PC-9 (cell line): Measurements from ENCODE around the gene KMT5C. TPM values are rescaled to one million over a fixed set of nuclear protein-coding genes. Genes with fewer than 3 reads are reported as not detected.

Experiments
- BruUV-seq: library from RNA; stranded (reverse); fragments of 400-500 nt; replicated peaks from 2 replicates; lab custom pipeline; 2021; lab: Mats Ljungman, UMichigan
- CTCF ChIA-PET: fragments of 300-600 bp; sonication (Branson Sonifier 250); formaldehyde crosslinking; loops from one replicate; lab custom pipeline; 2022; ENCODE audit warnings: antibody characterized with exemption; lab: Charles Lee
- POLR2A ChIA-PET: fragments of 300-600 bp; sonication (Branson Sonifier 250); formaldehyde crosslinking; loops from one replicate; lab custom pipeline; 2022; ENCODE audit warnings: antibody characterized with exemption; ENCODE audit not compliant: unreplicated experiment; lab: Charles Lee
- DNase-seq, 2 experiments: peaks; one replicate each; pipeline versions ENCODE4 v3.0.0 to v3.0.0-alpha.2; 2015 to 2022; ENCODE audit warnings: mixed read lengths in 1 of 2
- H2AFZ ChIP-seq: fragments of 200-600 bp; sonication (generic); 2 replicates; pipeline ENCODE4 v1.8.1; 2017; ENCODE audit warnings: antibody characterized with exemption
- H3F3A ChIP-seq: fragments of 200-600 bp; sonication (generic); 2 replicates; pipeline ENCODE4 v1.8.1; 2017; ENCODE audit warnings: antibody characterized with exemption, mild to moderate bottlenecking, low read depth; ENCODE audit not compliant: insufficient read depth
- H3K27ac ChIP-seq: fragments of 200-600 bp; sonication (generic); 2 replicates; pipeline ENCODE4 v1.6.1; 2016; ENCODE audit warnings: mixed run types
- H3K27me3 ChIP-seq: fragments of 200-600 bp; sonication (generic); 2 replicates; pipeline ENCODE4 v1.6.1; 2016; ENCODE audit warnings: low read depth, mixed run types; ENCODE audit not compliant: insufficient read depth
- H3K36me3 ChIP-seq: fragments of 200-600 bp; sonication (generic); 2 replicates; pipeline ENCODE4 v1.6.1; 2016; ENCODE audit warnings: low read depth, mixed run types
- H3K4me1 ChIP-seq: fragments of 200-600 bp; sonication (generic); replicated peaks from 2 replicates; pipeline ENCODE4 v1.6.1; 2016; ENCODE audit warnings: mixed run types; ENCODE audit not compliant: insufficient read depth
- H3K4me2 ChIP-seq: fragments of 200-600 bp; sonication (generic); 2 replicates; pipeline ENCODE4 v1.6.1; 2017; ENCODE audit warnings: mixed run types
- H3K4me3 ChIP-seq: fragments of 200-600 bp; sonication (generic); 2 replicates; pipeline ENCODE4 v1.6.1; 2016; ENCODE audit warnings: mixed run types
- H3K79me2 ChIP-seq: fragments of 200-600 bp; sonication (generic); 2 replicates; pipeline ENCODE4 v1.6.1; 2017; ENCODE audit warnings: low read depth, mixed run types
- H3K9me2 ChIP-seq: fragments of 200-600 bp; sonication (generic); 2 replicates; pipeline ENCODE4 v1.8.1; 2017; ENCODE audit warnings: mild to moderate bottlenecking; ENCODE audit not compliant: insufficient read depth
- H3K9me3 ChIP-seq: fragments of 200-600 bp; sonication (generic); 2 replicates; pipeline ENCODE4 v1.8.1; 2016; ENCODE audit warnings: low read depth; ENCODE audit not compliant: insufficient read depth
- H4K20me1 ChIP-seq: fragments of 200-600 bp; sonication (generic); 2 replicates; pipeline ENCODE4 v1.8.1; 2017; ENCODE audit not compliant: insufficient read depth
- EZH2 ChIP-seq: fragments of 200-600 bp; sonication (generic); IDR thresholded peaks from 2 replicates; pipeline ENCODE4 v1.8.0; 2017; ENCODE audit warnings: antibody characterized with exemption, low read depth
- intact Hi-C: fragments of 100-400 bp; cut with micrococcal nuclease; formaldehyde crosslinking; loops from one replicate; pipeline ENCODE4 v1.10.0; 2022; ENCODE audit not compliant: unreplicated experiment
- total RNA-seq: library from RNA; stranded (reverse); gene quantifications from 2 replicates; pipeline ENCODE4 v1.2.3, GENCODE V29; 2021
- TF ChIP-seq, protein P1 (sequence below): fragments of 200-600 bp; sonication (generic); conservative IDR thresholded peaks from 2 replicates; pipeline ENCODE4 v1.6.1; 2017; ENCODE audit warnings: mixed run types, antibody characterized with exemption, mild to moderate bottlenecking, moderate library complexity

Gene KMT5C
- total RNA-seq, 1 experiment from 2014 or later, result 71.6 TPM

DNA sequence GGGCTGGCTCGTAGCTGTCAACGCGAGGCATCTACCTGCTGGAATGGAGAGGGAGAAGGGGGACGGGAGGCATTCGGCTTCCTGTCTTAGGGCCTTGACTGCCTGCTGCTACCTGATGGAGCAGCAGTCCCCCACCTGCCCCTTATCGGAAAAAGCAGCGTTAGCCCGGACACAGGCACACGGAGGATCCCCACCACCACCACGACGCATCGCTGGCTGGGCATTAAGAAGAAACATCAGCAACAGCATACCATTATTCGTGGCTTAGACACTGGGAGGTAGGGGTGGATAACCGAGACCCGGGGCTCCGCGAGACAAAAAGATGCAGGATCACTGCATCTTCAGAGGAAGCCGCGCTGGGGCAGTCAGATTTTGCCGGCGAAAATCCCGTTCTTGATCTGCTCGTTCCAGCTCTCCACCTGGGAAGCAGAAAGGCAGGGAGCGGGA lies 13.7 kb downstream of the KMT5C start:
- ChIA-PET POLR2A (interaction anchor here (0.6 to 1.2 kb wide), 2 partner anchors 14 to 73 kb away, joined by 3 to 7 read pairs; partner anchors contain the start of genes HSPBP1 and KMT5C), CTCF (interaction anchor here (0.9 kb wide), 1 partner anchor 52 kb away, joined by 4 read pairs; no protein-coding TSS in a partner anchor)
- peaks cover 5% of the 10 kb centered on the region for H3K27me3 ChIP-seq
- H2AFZ ChIP-seq, result peak overlapping the region; percentile 76
- peaks cover 47% of the 10 kb centered on the region for H3K4me1 ChIP-seq
- BruUV-seq, result TSS peak; percentile 47
- no peaks in the 10 kb centered on the region for H3K79me2 ChIP-seq
- H3K9me2 ChIP-seq, result no peaks in the 10 kb centered on the region
- peak overlapping the region; percentile 72 for H3K4me3 ChIP-seq
- H4K20me1 ChIP-seq, result no peaks in the 10 kb centered on the region
- intact Hi-C loops, result no loop called here
- H3K4me2 ChIP-seq, result peak overlapping the region; percentile 89
- TF ChIP-seq, protein P1, sequence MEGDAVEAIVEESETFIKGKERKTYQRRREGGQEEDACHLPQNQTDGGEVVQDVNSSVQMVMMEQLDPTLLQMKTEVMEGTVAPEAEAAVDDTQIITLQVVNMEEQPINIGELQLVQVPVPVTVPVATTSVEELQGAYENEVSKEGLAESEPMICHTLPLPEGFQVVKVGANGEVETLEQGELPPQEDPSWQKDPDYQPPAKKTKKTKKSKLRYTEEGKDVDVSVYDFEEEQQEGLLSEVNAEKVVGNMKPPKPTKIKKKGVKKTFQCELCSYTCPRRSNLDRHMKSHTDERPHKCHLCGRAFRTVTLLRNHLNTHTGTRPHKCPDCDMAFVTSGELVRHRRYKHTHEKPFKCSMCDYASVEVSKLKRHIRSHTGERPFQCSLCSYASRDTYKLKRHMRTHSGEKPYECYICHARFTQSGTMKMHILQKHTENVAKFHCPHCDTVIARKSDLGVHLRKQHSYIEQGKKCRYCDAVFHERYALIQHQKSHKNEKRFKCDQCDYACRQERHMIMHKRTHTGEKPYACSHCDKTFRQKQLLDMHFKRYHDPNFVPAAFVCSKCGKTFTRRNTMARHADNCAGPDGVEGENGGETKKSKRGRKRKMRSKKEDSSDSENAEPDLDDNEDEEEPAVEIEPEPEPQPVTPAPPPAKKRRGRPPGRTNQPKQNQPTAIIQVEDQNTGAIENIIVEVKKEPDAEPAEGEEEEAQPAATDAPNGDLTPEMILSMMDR, result no peak
- no peak for TF ChIP-seq EZH2
- no peaks in the 10 kb centered on the region for H3K36me3 ChIP-seq
- no peak for DNase-seq
- no peak overlapping the region for H3K27ac ChIP-seq
- peaks cover 36% of the 10 kb centered on the region for H3F3A ChIP-seq
- H3K9me3 ChIP-seq, result no peaks in the 10 kb centered on the region

DNA sequence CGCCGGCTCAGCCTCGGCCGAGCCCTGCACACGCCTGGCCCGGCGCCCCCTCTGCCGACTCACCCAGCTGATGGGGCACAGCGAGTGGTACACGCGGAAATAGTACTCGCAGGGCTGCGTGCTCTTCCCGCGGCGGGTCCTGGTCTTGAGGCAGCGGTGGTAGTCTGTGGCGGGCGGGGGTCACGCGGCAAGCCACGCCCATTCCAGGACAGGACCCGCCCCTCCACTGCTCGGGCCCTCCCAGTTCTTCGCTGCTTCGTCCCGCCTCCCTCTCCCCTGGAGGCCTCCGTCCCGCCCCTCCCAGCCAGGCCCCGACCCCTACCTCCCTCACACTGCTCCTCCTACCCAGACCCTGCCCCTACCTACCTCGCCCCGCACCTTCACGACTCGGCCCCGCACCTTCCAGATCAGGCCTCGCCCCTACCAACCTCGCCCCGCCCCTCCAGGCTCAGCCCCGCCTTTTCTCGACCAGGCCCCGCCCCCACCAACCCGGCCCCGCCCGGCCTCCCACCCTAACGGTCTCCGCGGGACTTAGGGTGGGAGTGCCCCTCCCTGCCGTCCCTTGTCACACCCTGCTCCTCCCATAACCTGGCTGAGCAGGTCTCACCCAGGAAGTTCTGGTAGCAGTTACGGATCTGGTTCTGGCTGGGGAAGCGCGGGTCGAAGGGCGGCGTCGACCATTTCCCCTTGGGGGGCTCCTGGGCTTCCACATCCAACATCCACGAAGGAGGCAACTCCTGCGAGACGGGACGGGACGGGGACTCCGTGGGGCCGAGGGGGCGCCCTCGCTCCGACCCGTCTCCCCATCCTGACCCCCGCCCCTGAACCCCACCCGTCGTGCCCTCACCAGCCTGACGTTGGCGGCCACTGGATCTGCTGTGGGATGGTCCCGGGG lies 14.4 kb downstream of the KMT5C start:
- no peaks in the 10 kb centered on the region for H3K9me3 ChIP-seq
- H4K20me1 ChIP-seq, result no peaks in the 10 kb centered on the region
- ChIA-PET POLR2A (interaction anchor here (1.2 kb wide), 1 partner anchor 15 kb away, joined by 7 read pairs; the partner anchor contains the start of gene KMT5C), CTCF (interaction anchor here (0.6 to 0.9 kb wide), 3 partner anchors 9 to 176 kb away, joined by 3 to 4 read pairs (median 4); no protein-coding TSS in a partner anchor)
- no TSS peak for BruUV-seq
- H3K27ac ChIP-seq, result no peak overlapping the region
- H3K79me2 ChIP-seq, result no peaks in the 10 kb centered on the region
- H3K36me3 ChIP-seq, result no peaks in the 10 kb centered on the region
- peak overlapping the region; percentile 89 for H3K4me2 ChIP-seq
- peaks cover 5% of the 10 kb centered on the region for H3K27me3 ChIP-seq
- peaks cover 47% of the 10 kb centered on the region for H3K4me1 ChIP-seq
- TF ChIP-seq, protein P1, result no peak
- no peak for TF ChIP-seq EZH2
- no peaks in the 10 kb centered on the region for H3K9me2 ChIP-seq
- H3K4me3 ChIP-seq, result peak overlapping the region; percentile 72
- intact Hi-C loops, result no loop called here
- peaks cover 36% of the 10 kb centered on the region for H3F3A ChIP-seq
- peak; percentile 52 to 85 for DNase-seq
- peak overlapping the region; percentile 76 for H2AFZ ChIP-seq

DNA sequence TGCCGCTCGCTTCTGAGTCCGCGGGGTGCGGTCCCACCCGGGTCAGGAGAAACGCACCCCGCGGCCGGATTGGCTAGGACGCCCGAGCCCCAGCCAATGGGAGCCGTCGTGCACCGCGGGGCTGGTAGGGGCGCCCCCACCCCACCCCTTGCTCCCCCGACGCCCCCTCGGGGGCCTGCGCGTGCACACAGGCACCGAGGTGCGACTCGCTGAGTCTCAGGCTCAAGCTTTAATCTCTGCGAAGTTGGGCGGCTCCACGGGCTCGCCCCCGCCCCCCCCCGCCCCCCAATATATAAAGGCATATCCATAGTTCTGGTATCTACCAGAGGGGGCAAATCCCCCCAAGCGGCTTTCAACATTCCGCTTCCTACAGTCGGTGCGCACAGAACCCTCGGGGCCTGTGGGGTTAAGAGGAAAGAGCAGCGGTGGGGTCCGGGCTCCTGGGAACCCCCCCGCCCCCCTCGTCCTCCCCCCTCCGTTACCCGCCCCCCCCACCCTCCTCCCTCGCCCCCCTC lies 15.1 kb downstream of the KMT5C start, which contains the start of gene COX6B2:
TSS of gene COX6B2 (minus strand) at position 22 of the 515 bp plus-strand sequence. CDS start 198 bp downstream, outside the sequence.
- H3K27me3 ChIP-seq, result peaks cover 5% of the 10 kb centered on the region
- peak within 1 kb of the TSS; percentile 76 for H2AFZ ChIP-seq
- H3K4me3 ChIP-seq, result peak within 1 kb of the TSS; percentile 72
- H3K4me1 ChIP-seq, result peaks cover 45% of the 10 kb centered on the region
- H3K9me3 ChIP-seq, result no peaks in the 10 kb centered on the region
- H3K27ac ChIP-seq, result no peak within 1 kb of the TSS
- no TSS peak for BruUV-seq
- CTCF ChIA-PET, result interaction anchor here (0.6 to 0.7 kb wide), 2 partner anchors 9 to 176 kb away, joined by 3 to 4 read pairs; no protein-coding TSS in a partner anchor
- H3F3A ChIP-seq, result peaks cover 36% of the 10 kb centered on the region
- no peak for TF ChIP-seq EZH2
- TF ChIP-seq, protein P1, result no peak
- no peaks in the 10 kb centered on the region for H4K20me1 ChIP-seq
- H3K4me2 ChIP-seq, result peak within 1 kb of the TSS; percentile 89
- POLR2A ChIA-PET, result no interaction called here
- no peaks in the 10 kb centered on the region for H3K79me2 ChIP-seq
- no peaks in the 10 kb centered on the region for H3K36me3 ChIP-seq
- intact Hi-C loops, result no loop called here
- H3K9me2 ChIP-seq, result no peaks in the 10 kb centered on the region
- no peak for DNase-seq
